GM12878 (cell line): ENCODE results near the gene EPHB1. TPM values are rescaled to one million over a fixed set of nuclear protein-coding genes. Genes with fewer than 3 reads are reported as not detected.
A peak's percentile ranks its signal among the peaks of the same experiment; 100 is the strongest.

Experiments
- ATAC-seq: fragments of 200-7000 bp; cut with Tn5 transposase; 3 replicates; pipeline ENCODE4 v1.9.1; 2020; ENCODE audit warnings: mild to moderate bottlenecking, moderate library complexity
- BruUV-seq: library from RNA; stranded (reverse); fragments of 400-500 nt; replicated peaks from 2 replicates; lab custom pipeline; 2021; lab: Mats Ljungman, UMichigan
- CTCF ChIA-PET: fragments of 300-600 bp; sonication (Branson Sonifier 250); formaldehyde crosslinking; extraction: SDS; loops from one replicate; lab custom pipeline; 2021; ENCODE audit warnings: inconsistent platforms; lab: Yijun Ruan, JAX
- POLR2A ChIA-PET: fragments of 350-600 bp; formaldehyde crosslinking; extraction: SDS; loops from one replicate; lab custom pipeline; 2021; ENCODE audit warnings: inconsistent platforms; lab: Charles Lee
- RAD21 ChIA-PET: fragments of 300-600 bp; sonication (Branson Sonifier 250); formaldehyde crosslinking; loops from one replicate; lab custom pipeline; 2023; ENCODE audit warnings: antibody characterized with exemption; ENCODE audit not compliant: unreplicated experiment; lab: Charles Lee
- SMC1A ChIA-PET: fragments of 300-600 bp; sonication (Branson Sonifier 250); formaldehyde crosslinking; loops from one replicate; lab custom pipeline; 2023; ENCODE audit not compliant: unreplicated experiment, uncharacterized antibody; lab: Charles Lee
- DNase-seq: peaks from one replicate; pipeline ENCODE4 v3.0.0-alpha.2; 2011; ENCODE audit warnings: low read depth, low spot score
- FAIRE-seq: peaks from 3 replicates; lab custom pipeline; 2011; peaks lifted over from hg19 to GRCh38; lab: Jason Lieb, UNC
- H2AFZ ChIP-seq: 2 replicates; pipeline ENCODE4 v1.6.0; 2011; ENCODE audit warnings: low read depth, low read length, control low read depth; ENCODE audit not compliant: control insufficient read depth
- H3K27ac ChIP-seq: 2 replicates; pipeline ENCODE4 v1.5.1; 2011; ENCODE audit warnings: control low read depth; ENCODE audit not compliant: control insufficient read depth, insufficient read depth
- H3K27me3 ChIP-seq, 2 experiments: replicated peaks in 1 of 2; 2 replicates each; pipeline versions ENCODE4 v1.6.0 to v1.6.1; 2011; ENCODE audit warnings: low read length in 1 of 2; ENCODE audit not compliant: control insufficient read depth in 2 of 2, insufficient read depth in 2 of 2
- H3K36me3 ChIP-seq, 2 experiments: 2 replicates each; pipeline ENCODE4 v1.5.1; 2011; ENCODE audit warnings: low read length in 1 of 2; ENCODE audit not compliant: control insufficient read depth in 2 of 2, insufficient read depth in 2 of 2
- H3K4me1 ChIP-seq: 2 replicates; pipeline ENCODE4 v1.6.1; 2011; ENCODE audit warnings: mild to moderate bottlenecking, low read length, moderate library complexity, mixed read lengths; ENCODE audit not compliant: control insufficient read depth, insufficient read depth
- H3K4me2 ChIP-seq: 2 replicates; pipeline ENCODE4 v1.6.0; 2011; ENCODE audit warnings: control low read depth; ENCODE audit not compliant: control insufficient read depth, insufficient read depth
- H3K4me3 ChIP-seq: fragments of 200-600 bp; sonication (generic); 2 replicates; pipeline ENCODE4 v1.5.1; 2016
- H3K79me2 ChIP-seq: 2 replicates; pipeline ENCODE4 v1.6.0; 2011; ENCODE audit warnings: low read length; ENCODE audit not compliant: control insufficient read depth, insufficient read depth
- H3K9ac ChIP-seq: 2 replicates; pipeline ENCODE4 v1.8.0; 2011; ENCODE audit warnings: low read length, control low read depth, mixed read lengths; ENCODE audit not compliant: control insufficient read depth, insufficient read depth
- H3K9me3 ChIP-seq: replicated peaks from 3 replicates; pipeline ENCODE4 v1.5.1; 2011; ENCODE audit warnings: mild to moderate bottlenecking, low read length; ENCODE audit not compliant: control insufficient read depth, insufficient read depth
- H4K20me1 ChIP-seq: 2 replicates; pipeline ENCODE4 v1.6.0; 2011; ENCODE audit not compliant: control insufficient read depth, insufficient read depth
- ATF7 ChIP-seq: fragments of 450-650 bp; IDR thresholded peaks from 2 replicates; pipeline ENCODE4 v1.6.1; 2016; ENCODE audit warnings: low read depth, mild to moderate bottlenecking
- EED ChIP-seq: sonication (generic); IDR thresholded peaks from 2 replicates; pipeline ENCODE4 v1.6.1; 2016; ENCODE audit warnings: antibody characterized with exemption, low read depth
- ETV6 ChIP-seq, 2 experiments: fragments of 450-650 bp in 1 of 2; IDR thresholded peaks in 1 of 2; conservative IDR thresholded peaks in 1 of 2; 2 replicates each; pipeline ENCODE4 v1.6.1; 2014; ENCODE audit warnings: antibody characterized with exemption in 1 of 2, borderline replicate concordance in 1 of 2, low read depth in 1 of 2, mild to moderate bottlenecking in 1 of 2, moderate library complexity in 1 of 2
- HDAC2 ChIP-seq: fragments of 200-600 bp; sonication (generic); IDR thresholded peaks from 2 replicates; pipeline ENCODE4 v1.6.1; 2017
- KDM1A ChIP-seq: fragments of 200-600 bp; sonication (generic); IDR thresholded peaks from 2 replicates; pipeline ENCODE4 v1.6.1; 2016; ENCODE audit warnings: borderline replicate concordance
- MTA2 ChIP-seq: fragments of 450-650 bp; IDR thresholded peaks from 2 replicates; pipeline ENCODE4 v1.6.1; 2016; ENCODE audit warnings: low read depth, mild to moderate bottlenecking, moderate library complexity
- MTA3 ChIP-seq: IDR thresholded peaks from 2 replicates; pipeline ENCODE4 v1.6.1; 2012; ENCODE audit warnings: low read length, inconsistent platforms, borderline replicate concordance
- NFXL1 ChIP-seq: fragments of 450-650 bp; IDR thresholded peaks from 2 replicates; pipeline ENCODE4 v1.6.1; 2017; ENCODE audit warnings: antibody characterized with exemption, mild to moderate bottlenecking, borderline replicate concordance
- NR2C2 ChIP-seq: IDR thresholded peaks from 2 replicates; pipeline ENCODE4 v1.6.1; 2011; ENCODE audit warnings: borderline replicate concordance, low read depth; ENCODE audit not compliant: control insufficient read depth, insufficient read length
- SIX5 ChIP-seq: IDR thresholded peaks from 2 replicates; pipeline ENCODE4 v1.6.1; 2011; ENCODE audit warnings: mild to moderate bottlenecking, low read depth, low read length, moderate library complexity; ENCODE audit not compliant: severe bottlenecking
- SP1 ChIP-seq: IDR thresholded peaks from one replicate; pipeline ENCODE4 v1.6.1; 2011; ENCODE audit warnings: low read depth, low read length
- TARDBP ChIP-seq: IDR thresholded peaks from 2 replicates; pipeline ENCODE4 v1.6.1; 2016; ENCODE audit warnings: borderline replicate concordance
- ZNF217 ChIP-seq: fragments of 450-650 bp; IDR thresholded peaks from 2 replicates; pipeline ENCODE4 v1.6.1; 2017; ENCODE audit warnings: antibody characterized with exemption, mild to moderate bottlenecking
- ZNF384 ChIP-seq: IDR thresholded peaks from 2 replicates; pipeline ENCODE4 v1.6.1; 2012; ENCODE audit warnings: low read depth, mild to moderate bottlenecking, low read length, improper control_type of control experiment, borderline replicate concordance
- ZZZ3 ChIP-seq: IDR thresholded peaks from 2 replicates; pipeline ENCODE4 v1.6.1; 2011; ENCODE audit warnings: low read depth; ENCODE audit not compliant: control insufficient read depth, insufficient read length
- WGBS: methylation state at CpG from one replicate; pipeline ENCODE4 v1.1.6; 2016; ENCODE audit warnings: low lambda C conversion rate; ENCODE audit not compliant: insufficient replicate concordance, insufficient coverage; ENCODE audit errors: missing lambda C conversion rate; 5-methylcytosine and 5-hydroxymethylcytosine counted together
- in situ Hi-C: fragments of 300-500 bp; cut with MboI; formaldehyde crosslinking; loops from 9 replicates; pipeline ENCODE4 v1.14.3; 2018; ENCODE audit warnings: mixed read lengths
- intact Hi-C: fragments of 100-400 bp; cut with micrococcal nuclease; formaldehyde crosslinking; loops from one replicate; pipeline ENCODE4 v1.14.2; 2022; ENCODE audit not compliant: unreplicated experiment
- polyA plus RNA-seq, 11 experiments: library from polyadenylated mRNA; depleted of rRNA in 4 of 11; unstranded in 6 of 11; stranded (reverse) in 5 of 11; fragments of >200 nt; fragmentation: Nextera tagmentation in 4 of 11; fragmentation: Illumina TruSeq in 1 of 11; extraction: Ambion mirVana in 4 of 11; extraction: Trizol in 1 of 11; gene quantifications; 1 replicate in 1 of 11; 2 replicates in 10 of 11; pipeline versions ENCODE4 v1.2.1 to v1.2.3, GENCODE V29; 2011 to 2016; ENCODE audit warnings: inconsistent platforms in 2 of 11, missing spikeins in 2 of 11, low read depth in 1 of 11
- total RNA-seq, 4 experiments: library from RNA; depleted of rRNA in 3 of 4; stranded (reverse); fragments of >200 nt in 3 of 4; fragmentation: Illumina TruSeq in 1 of 4; extraction: Trizol in 1 of 4; gene quantifications; 2 replicates each; pipeline versions ENCODE4 v1.2.1 to v1.2.3, GENCODE V29; 2013 to 2021
- TF ChIP-seq, protein P1 (sequence below): fragments of 450-650 bp; IDR thresholded peaks from 2 replicates; pipeline ENCODE4 v1.6.1; 2017; ENCODE audit warnings: antibody characterized with exemption, mild to moderate bottlenecking, moderate library complexity
- TF ChIP-seq, protein P2 (sequence below), 3 experiments: IDR thresholded peaks in 2 of 3; conservative IDR thresholded peaks in 1 of 3; 2 replicates each; pipeline ENCODE4 v1.5.1; 2011; ENCODE audit warnings: low read depth in 3 of 3, low read length in 3 of 3, mild to moderate bottlenecking in 3 of 3, control low read depth in 2 of 3, moderate library complexity in 2 of 3, inconsistent platforms in 1 of 3, mixed read lengths in 1 of 3; ENCODE audit not compliant: control insufficient read depth in 2 of 3, insufficient read depth in 1 of 3; ENCODE audit errors: extremely low read depth in 1 of 3
- TF ChIP-seq, protein P3 (sequence below): fragments of 450-650 bp; IDR thresholded peaks from 2 replicates; pipeline ENCODE4 v1.6.1; 2016; ENCODE audit warnings: mild to moderate bottlenecking

EPHB1 gene
- total and polyA plus RNA-seq, 10 of the 15 experiments (the other 5 are each of a cell fraction or from before 2014, with no cell fraction given): 0.33 to 23.8 (median 1.2) TPM

DNA sequence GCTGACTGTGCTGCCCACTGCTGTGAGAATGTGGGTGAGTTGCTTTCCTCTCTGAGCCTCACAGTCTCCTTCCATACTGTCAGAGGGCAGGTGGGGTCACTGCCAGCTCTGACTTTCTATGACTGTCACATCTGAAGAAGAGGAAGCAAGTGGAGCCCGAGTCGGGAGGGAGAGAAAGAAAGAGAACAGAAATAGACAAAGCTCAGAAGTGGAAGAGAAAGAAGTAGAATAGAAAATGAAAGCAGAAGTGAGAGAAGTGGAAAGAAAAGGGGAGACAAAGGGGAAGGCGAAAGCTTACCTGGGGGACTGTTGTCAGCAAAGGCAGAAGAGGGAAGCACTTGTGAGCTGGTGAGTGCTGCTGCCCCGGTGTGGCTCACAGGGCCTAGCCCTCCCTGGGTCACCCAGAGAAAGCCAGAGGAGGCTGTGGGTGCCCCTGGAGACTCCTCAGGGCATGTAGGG, 57.9 kb downstream of the EPHB1 start (continued):
- TF ChIP-seq ZZZ3 (no peak), SP1 (no peak), ATF7 (peak; percentile 86), EED (peak; percentile 71; the same call in 1 of the 2 replicates), MTA3 (no peak), ZNF217 (peak; percentile 30; the same call in 1 of the 2 replicates), NFXL1 (no peak)
- TF ChIP-seq, protein P1, sequence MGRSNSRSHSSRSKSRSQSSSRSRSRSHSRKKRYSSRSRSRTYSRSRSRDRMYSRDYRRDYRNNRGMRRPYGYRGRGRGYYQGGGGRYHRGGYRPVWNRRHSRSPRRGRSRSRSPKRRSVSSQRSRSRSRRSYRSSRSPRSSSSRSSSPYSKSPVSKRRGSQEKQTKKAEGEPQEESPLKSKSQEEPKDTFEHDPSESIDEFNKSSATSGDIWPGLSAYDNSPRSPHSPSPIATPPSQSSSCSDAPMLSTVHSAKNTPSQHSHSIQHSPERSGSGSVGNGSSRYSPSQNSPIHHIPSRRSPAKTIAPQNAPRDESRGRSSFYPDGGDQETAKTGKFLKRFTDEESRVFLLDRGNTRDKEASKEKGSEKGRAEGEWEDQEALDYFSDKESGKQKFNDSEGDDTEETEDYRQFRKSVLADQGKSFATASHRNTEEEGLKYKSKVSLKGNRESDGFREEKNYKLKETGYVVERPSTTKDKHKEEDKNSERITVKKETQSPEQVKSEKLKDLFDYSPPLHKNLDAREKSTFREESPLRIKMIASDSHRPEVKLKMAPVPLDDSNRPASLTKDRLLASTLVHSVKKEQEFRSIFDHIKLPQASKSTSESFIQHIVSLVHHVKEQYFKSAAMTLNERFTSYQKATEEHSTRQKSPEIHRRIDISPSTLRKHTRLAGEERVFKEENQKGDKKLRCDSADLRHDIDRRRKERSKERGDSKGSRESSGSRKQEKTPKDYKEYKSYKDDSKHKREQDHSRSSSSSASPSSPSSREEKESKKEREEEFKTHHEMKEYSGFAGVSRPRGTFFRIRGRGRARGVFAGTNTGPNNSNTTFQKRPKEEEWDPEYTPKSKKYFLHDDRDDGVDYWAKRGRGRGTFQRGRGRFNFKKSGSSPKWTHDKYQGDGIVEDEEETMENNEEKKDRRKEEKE: no peak

DNA sequence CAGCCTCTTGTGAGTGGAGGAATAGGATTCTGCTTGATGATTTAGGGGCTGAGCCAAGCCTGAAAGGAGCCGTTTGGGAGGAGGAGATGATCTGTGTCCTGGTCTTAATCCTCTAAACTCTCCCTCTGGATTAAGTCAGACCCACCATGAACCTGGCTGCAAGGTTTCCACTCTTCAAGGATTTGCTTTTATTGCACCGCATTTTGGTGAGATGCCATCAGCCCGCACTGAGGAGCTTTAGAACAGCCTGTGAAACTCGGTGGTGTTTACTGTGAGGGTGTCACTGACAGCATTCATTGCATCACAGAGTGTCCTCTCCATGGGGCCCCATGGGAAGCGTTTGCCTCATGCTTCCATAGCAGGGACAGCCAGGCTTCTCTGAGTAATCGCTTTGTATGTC, 59.2 kb downstream of the EPHB1 start:
- Histone ChIP-seq H3K9me3 (no peaks in the 10 kb centered on the region), H3K4me1 (peaks cover 36% of the 10 kb centered on the region), H3K27ac (no peak overlapping the region), H2AFZ (no peak overlapping the region), H3K79me2 (peaks cover 21% of the 10 kb centered on the region), H3K27me3 (no peaks in the 10 kb centered on the region), H3K36me3 (no peaks in the 10 kb centered on the region; a peak in 1 of 4 replicates), H3K9ac (no peak overlapping the region), H3K4me3 (no peak overlapping the region), H3K4me2 (no peak overlapping the region), H4K20me1 (no peaks in the 10 kb centered on the region)
- WGBS: 98% methylated on average over 6 of the region's 6 CpGs
- in situ Hi-C loops: no loop called here
- CTCF ChIA-PET: interaction anchor here (1.0 to 2.7 kb wide), 4 partner anchors 19 to 60 kb away, joined by 3 to 17 read pairs (median 11); partner anchors contain the start of gene EPHB1
- SMC1A ChIA-PET: interaction anchor here (0.9 to 3.1 kb wide), 7 partner anchors 13 to 124 kb away, joined by 3 to 28 read pairs (median 4); no protein-coding TSS in a partner anchor
- no TSS peak for BruUV-seq
- FAIRE-seq: no peak
- POLR2A ChIA-PET: interaction anchor here (1.5 to 2.7 kb wide), 2 partner anchors 31 to 50 kb away, joined by 4 to 6 read pairs; no protein-coding TSS in a partner anchor
- intact Hi-C loops: loop anchor here (5.0 kb wide), 1 partner anchor 48 kb away; no protein-coding TSS in a partner anchor
- DNase-seq: no peak
- RAD21 ChIA-PET: interaction anchor here (0.6 to 8.6 kb wide), 3 partner anchors 50 to 215 kb away, joined by 3 to 146 read pairs (median 23); partner anchors contain the start of gene EPHB1
- ATAC-seq: no peak
- no peak for TF ChIP-seq MTA2
- TF ChIP-seq, protein P2, sequence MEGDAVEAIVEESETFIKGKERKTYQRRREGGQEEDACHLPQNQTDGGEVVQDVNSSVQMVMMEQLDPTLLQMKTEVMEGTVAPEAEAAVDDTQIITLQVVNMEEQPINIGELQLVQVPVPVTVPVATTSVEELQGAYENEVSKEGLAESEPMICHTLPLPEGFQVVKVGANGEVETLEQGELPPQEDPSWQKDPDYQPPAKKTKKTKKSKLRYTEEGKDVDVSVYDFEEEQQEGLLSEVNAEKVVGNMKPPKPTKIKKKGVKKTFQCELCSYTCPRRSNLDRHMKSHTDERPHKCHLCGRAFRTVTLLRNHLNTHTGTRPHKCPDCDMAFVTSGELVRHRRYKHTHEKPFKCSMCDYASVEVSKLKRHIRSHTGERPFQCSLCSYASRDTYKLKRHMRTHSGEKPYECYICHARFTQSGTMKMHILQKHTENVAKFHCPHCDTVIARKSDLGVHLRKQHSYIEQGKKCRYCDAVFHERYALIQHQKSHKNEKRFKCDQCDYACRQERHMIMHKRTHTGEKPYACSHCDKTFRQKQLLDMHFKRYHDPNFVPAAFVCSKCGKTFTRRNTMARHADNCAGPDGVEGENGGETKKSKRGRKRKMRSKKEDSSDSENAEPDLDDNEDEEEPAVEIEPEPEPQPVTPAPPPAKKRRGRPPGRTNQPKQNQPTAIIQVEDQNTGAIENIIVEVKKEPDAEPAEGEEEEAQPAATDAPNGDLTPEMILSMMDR (IDR thresholded peaks at IDR 0.05 in 2 of 3, conservative IDR thresholded peaks at IDR 0.05 in 1 of 3; ENCODE audit: control insufficient read depth in 2 of 3, extremely low read depth in 1 of 3, insufficient read depth in 1 of 3, low read depth in 3 of 3, low read length in 3 of 3): no peak
- TF ChIP-seq, protein P3, sequence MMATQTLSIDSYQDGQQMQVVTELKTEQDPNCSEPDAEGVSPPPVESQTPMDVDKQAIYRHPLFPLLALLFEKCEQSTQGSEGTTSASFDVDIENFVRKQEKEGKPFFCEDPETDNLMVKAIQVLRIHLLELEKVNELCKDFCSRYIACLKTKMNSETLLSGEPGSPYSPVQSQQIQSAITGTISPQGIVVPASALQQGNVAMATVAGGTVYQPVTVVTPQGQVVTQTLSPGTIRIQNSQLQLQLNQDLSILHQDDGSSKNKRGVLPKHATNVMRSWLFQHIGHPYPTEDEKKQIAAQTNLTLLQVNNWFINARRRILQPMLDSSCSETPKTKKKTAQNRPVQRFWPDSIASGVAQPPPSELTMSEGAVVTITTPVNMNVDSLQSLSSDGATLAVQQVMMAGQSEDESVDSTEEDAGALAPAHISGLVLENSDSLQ: no peak
- no peak for TF ChIP-seq SIX5
- no peak for TF ChIP-seq TARDBP
- no peak for TF ChIP-seq ETV6 (conservative IDR thresholded peaks at IDR 0.05 in 1 of 2, IDR thresholded peaks at IDR 0.05 in 1 of 2; ENCODE audit: borderline replicate concordance in 1 of 2, low read depth in 1 of 2)
- TF ChIP-seq ZNF384: no peak
- TF ChIP-seq HDAC2: no peak
- no peak for TF ChIP-seq NR2C2
- no peak for TF ChIP-seq KDM1A
